ENCODE data around the gene HAAO. TPM values are rescaled to one million over a fixed set of nuclear protein-coding genes. Genes with fewer than 3 reads are reported as not detected.

Gene HAAO
- total and polyA plus RNA-seq, 2 of the 8 experiments (the other 6 are each of a cell fraction or from before 2014, with no cell fraction given): 2.5 to 7.0 TPM

DNA sequence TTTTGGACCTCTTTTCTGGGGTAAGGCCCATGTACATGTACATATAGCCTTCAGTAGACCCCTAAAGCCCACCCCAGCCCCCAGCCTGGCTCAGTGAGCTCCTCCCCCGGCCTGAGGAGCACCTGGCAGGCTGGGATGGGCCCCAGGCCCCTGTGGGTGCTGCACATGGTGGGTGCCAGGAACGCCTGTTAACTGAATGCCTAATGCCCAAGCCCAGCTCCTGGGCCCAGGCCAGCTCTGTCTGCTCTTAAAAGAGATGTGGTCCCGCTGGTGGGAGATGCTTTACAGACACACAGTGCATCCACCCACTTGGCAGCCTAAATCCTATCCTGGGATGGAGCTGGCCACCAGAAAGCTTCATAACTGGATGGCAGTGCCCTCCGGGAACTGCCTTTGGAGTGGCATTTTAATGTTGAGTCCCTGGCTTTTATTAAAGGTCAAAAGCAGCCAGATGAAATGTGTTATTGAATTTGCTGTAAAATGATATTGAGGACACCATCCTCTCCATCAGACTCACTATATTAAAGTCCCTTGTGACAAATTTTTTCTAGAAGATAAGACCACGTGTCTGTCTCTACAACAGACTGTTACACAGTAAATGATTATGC is 20.7 kb downstream of the HAAO start:
- Histone ChIP-seq H3K23ac (ENCODE audit: insufficient read length) (no peak overlapping the region), H3K4ac (replicated peaks; ENCODE audit: insufficient read length, low read depth, low read length) (no peak overlapping the region), H3K9ac (replicated peaks in 1 of 4; ENCODE audit: extremely low read depth in 1 of 4, low read depth in 3 of 4, low read length in 3 of 4) (no peak overlapping the region), H3K14ac (ENCODE audit: insufficient read length) (no peak overlapping the region), H3K9me3 (ENCODE audit: insufficient read depth in 2 of 2, low read depth in 1 of 2, low read length in 1 of 2) (0 out of 4 replicates have a peak, but pooled peaks cover 0 to 1% of the 10 kb centered on the region in 2 experiments), H3K4me2 (ENCODE audit: insufficient read depth in 1 of 2, low read depth in 2 of 2, low read length in 2 of 2) (no peak overlapping the region), H2BK15ac (ENCODE audit: low read length) (no peak overlapping the region), H3K27me3 (replicated peaks in 1 of 4; ENCODE audit: control insufficient read depth in 3 of 4, extremely low read depth in 1 of 4, insufficient read depth in 3 of 4, low read length in 3 of 4) (no peaks in the 10 kb centered on the region), H2AFZ (ENCODE audit: low read length) (no peak overlapping the region), H4K91ac (replicated peaks; ENCODE audit: insufficient read length, low read length) (no peak overlapping the region), H3K27ac (ENCODE audit: low read depth, low read length) (no peak overlapping the region), H3K18ac (ENCODE audit: extremely low read depth, low read length) (no peak overlapping the region), H2BK20ac (ENCODE audit: low read length) (no peak overlapping the region), H3K4me1 (replicated peaks in 1 of 4; ENCODE audit: control insufficient read depth in 3 of 4, insufficient read depth in 4 of 4, low read length in 3 of 4) (peaks cover 1 to 16% (median 6%) of the 10 kb centered on the region in 4 experiments; a peak in 4 of 7 replicates), H4K8ac (ENCODE audit: extremely low read depth, insufficient read depth, low read length) (no peak overlapping the region), H3K4me3 (ENCODE audit: extremely low read depth in 1 of 4, insufficient read depth in 2 of 4, low read depth in 3 of 4, low read length in 4 of 4) (no peak overlapping the region), H3K79me2 (ENCODE audit: control insufficient read depth in 1 of 2, insufficient read depth in 2 of 2, low read length in 2 of 2) (no peaks in the 10 kb centered on the region), H2BK12ac (ENCODE audit: low read depth, low read length) (no peak overlapping the region), H2AK5ac (ENCODE audit: low read depth, low read length) (no peak overlapping the region), H3K79me1 (ENCODE audit: low read depth, low read length) (no peaks in the 10 kb centered on the region), H3K23me2 (ENCODE audit: low read depth, low read length) (no peaks in the 10 kb centered on the region), H4K20me1 (replicated peaks in 1 of 2; ENCODE audit: control insufficient read depth in 1 of 2, insufficient read depth in 2 of 2, low read length in 2 of 2) (no peaks in the 10 kb centered on the region), H4K5ac (ENCODE audit: insufficient read length, low read depth, low read length) (no peak overlapping the region), H3K56ac (replicated peaks; ENCODE audit: insufficient read length, low read depth, low read length) (no peak overlapping the region), H3K36me3 (ENCODE audit: control insufficient read depth in 2 of 4, insufficient read depth in 4 of 4, low read length in 3 of 4) (no peaks in the 10 kb centered on the region), H2BK120ac (replicated peaks; ENCODE audit: low read depth, low read length) (no peak overlapping the region), H2BK5ac (ENCODE audit: low read depth, low read length) (no peak overlapping the region)
- TF ChIP-seq SRF (IDR thresholded peaks at IDR 0.05; ENCODE audit: low read depth, low read length): no peak
- DNase-seq (ENCODE audit: low read depth in 1 of 2, low spot score in 2 of 2) (no peak), FAIRE-seq (no peak)
- 90% methylated on average over 5 of the region's 5 CpGs; no CpG with 5 or more reads in 1 of the 2 experiments for WGBS, 2 experiments (ENCODE audit: extremely low coverage in 1 of 2, insufficient coverage in 1 of 2, insufficient read length in 1 of 2, insufficient replicate concordance in 2 of 2, low coverage in 1 of 2, low lambda C conversion rate in 2 of 2, missing lambda C conversion rate in 1 of 2)
- POLR2A ChIA-PET (ENCODE audit: partially characterized antibody): interaction anchor here (1.3 kb wide), 1 partner anchor 40 kb away, joined by 3 read pairs; no protein-coding TSS in a partner anchor
- CTCF ChIA-PET (ENCODE audit: partially characterized antibody): interaction anchor here (0.6 to 4.1 kb wide), 16 partner anchors 11 to 370 kb away, joined by 3 to 35 read pairs (median 4); partner anchors contain the start of gene HAAO

All from H1 (cell line).